Measurements from ENCODE around the gene MIF4GD. TPM values are rescaled to one million over a fixed set of nuclear protein-coding genes. Genes with fewer than 3 reads are reported as not detected.

Gene MIF4GD
- total and polyA plus RNA-seq, 5 donors from 2014 or later = 35.7 to 102 (median 86.6) TPM

DNA sequence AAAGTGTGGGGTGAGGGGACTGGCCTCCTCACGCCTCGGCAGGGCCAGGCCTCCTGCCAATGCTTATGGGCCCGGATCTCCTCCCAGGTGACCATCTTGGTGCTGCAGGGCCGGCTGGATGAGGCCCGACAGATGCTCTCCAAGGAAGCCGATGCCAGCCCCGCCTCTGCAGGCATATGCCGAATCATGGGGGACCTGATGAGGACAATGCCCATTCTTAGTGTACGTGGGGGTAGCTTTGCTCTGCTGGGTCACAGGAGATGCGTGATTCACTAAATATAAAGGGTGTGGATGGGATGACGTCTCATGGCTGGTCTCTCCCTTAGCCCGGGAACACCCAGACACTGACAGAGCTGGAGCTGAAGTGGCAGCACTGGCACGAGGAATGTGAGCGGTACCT is 46.0 kb downstream of the MIF4GD start:
- ATAC-seq (ENCODE audit: low read depth in 2 of 2) (no peak), DNase-seq (no peak)
- Histone ChIP-seq H3K9me3 (ENCODE audit: control insufficient read depth in 2 of 2, low read length in 2 of 2) (no peaks in the 10 kb centered on the region), H3K4me1 (ENCODE audit: control insufficient read depth, insufficient read depth, low read length, poor library complexity, severe bottlenecking) (no peaks in the 10 kb centered on the region), H3K4me3 (ENCODE audit: low read depth, low read length) (no peak overlapping the region), H3K36me3 (ENCODE audit: control insufficient read depth, insufficient read depth, low read length) (peaks cover 55% of the 10 kb centered on the region), H3K27me3 (ENCODE audit: control insufficient read depth, insufficient read depth, low read length) (no peaks in the 10 kb centered on the region), H3K27ac (ENCODE audit: insufficient read depth, low read length, poor library complexity, severe bottlenecking) (no peak overlapping the region)
- H3K9me3 Mint-ChIP-seq = no peaks in the 10 kb centered on the region
- peaks cover 29% of the 10 kb centered on the region for H3K36me3 Mint-ChIP-seq
- peaks cover 0 to 4% (median 2%) of the 10 kb centered on the region in 4 donors for H3K4me1 Mint-ChIP-seq
- no peaks in the 10 kb centered on the region for H3K27me3 Mint-ChIP-seq
- H3K27ac Mint-ChIP-seq = no peak overlapping the region
- peak overlapping the region in 1 of 4 donors; percentile 32 for H3K4me3 Mint-ChIP-seq

DNA sequence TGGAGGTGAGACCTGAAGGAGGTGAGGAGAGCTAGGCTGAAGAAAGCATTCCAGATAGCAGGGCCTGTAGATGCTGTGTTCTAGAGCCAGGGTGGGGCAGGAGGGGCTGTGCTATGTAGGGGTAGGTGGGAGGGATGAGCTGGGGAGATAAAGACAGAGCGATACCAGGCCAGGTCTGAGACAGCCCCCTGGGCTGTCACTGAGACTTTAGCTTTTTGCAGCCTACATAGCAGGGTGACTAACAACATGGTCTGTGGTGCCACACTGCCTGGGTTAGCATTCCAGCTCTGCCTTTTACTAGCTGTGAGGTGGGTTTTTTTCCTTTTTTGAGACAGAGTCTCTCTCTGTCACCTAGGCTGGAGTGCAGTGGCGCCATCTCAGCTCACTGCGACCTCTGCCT is 51.2 kb downstream of the MIF4GD start:
- H3K27me3 ChIP-seq (ENCODE audit: control insufficient read depth, insufficient read depth, low read length) = no peaks in the 10 kb centered on the region
- no peaks in the 10 kb centered on the region for H3K9me3 ChIP-seq (ENCODE audit: control insufficient read depth in 2 of 2, low read length in 2 of 2)
- no peak overlapping the region for H3K4me3 ChIP-seq (ENCODE audit: low read depth, low read length)
- DNase-seq = no peak
- Mint-ChIP-seq H3K36me3 (peaks cover 37% of the 10 kb centered on the region), H3K4me3 (no peak overlapping the region), H3K27ac (peak overlapping the region in 1 of 3 donors; percentile 82), H3K27me3 (no peaks in the 10 kb centered on the region), H3K4me1 (peaks cover 5 to 6% (median 6%) of the 10 kb centered on the region in 4 donors), H3K9me3 (no peaks in the 10 kb centered on the region)
- no peak overlapping the region for H3K27ac ChIP-seq (ENCODE audit: insufficient read depth, low read length, poor library complexity, severe bottlenecking)
- no peaks in the 10 kb centered on the region for H3K4me1 ChIP-seq (ENCODE audit: control insufficient read depth, insufficient read depth, low read length, poor library complexity, severe bottlenecking)
- ATAC-seq (ENCODE audit: low read depth in 2 of 2) = no peak
- peaks cover 61% of the 10 kb centered on the region for H3K36me3 ChIP-seq (ENCODE audit: control insufficient read depth, insufficient read depth, low read length)

DNA sequence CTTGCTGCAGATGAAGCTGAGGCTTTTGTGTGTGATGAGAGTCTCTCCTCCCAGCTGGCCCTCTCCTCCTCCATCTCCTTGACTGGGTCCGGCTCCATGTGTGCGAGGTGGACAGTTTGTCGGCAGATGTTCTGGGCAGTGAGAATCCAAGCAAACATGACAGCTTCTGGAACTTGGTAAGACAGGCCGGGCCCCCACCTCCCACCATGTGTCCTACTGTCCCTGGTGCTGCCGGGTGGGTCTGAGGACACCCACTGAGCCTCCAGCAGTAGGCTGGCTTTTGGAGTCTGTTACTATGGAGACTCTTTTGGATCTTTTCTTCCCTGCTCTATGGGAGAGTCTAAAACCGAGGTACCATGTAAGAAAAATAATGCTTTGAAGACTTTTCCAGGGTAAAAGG is 52.9 kb downstream of the MIF4GD start:
- DNase-seq = no peak
- Histone ChIP-seq H3K9me3 (ENCODE audit: control insufficient read depth in 2 of 2, low read length in 2 of 2) (no peaks in the 10 kb centered on the region), H3K4me3 (ENCODE audit: low read depth, low read length) (no peak overlapping the region), H3K36me3 (ENCODE audit: control insufficient read depth, insufficient read depth, low read length) (peaks cover 67% of the 10 kb centered on the region), H3K27ac (ENCODE audit: insufficient read depth, low read length, poor library complexity, severe bottlenecking) (no peak overlapping the region), H3K27me3 (ENCODE audit: control insufficient read depth, insufficient read depth, low read length) (no peaks in the 10 kb centered on the region), H3K4me1 (ENCODE audit: control insufficient read depth, insufficient read depth, low read length, poor library complexity, severe bottlenecking) (no peaks in the 10 kb centered on the region)
- peaks cover 39% of the 10 kb centered on the region for H3K36me3 Mint-ChIP-seq
- no peaks in the 10 kb centered on the region for H3K9me3 Mint-ChIP-seq
- no peak overlapping the region for H3K4me3 Mint-ChIP-seq
- peaks cover 5 to 6% (median 6%) of the 10 kb centered on the region in 4 donors for H3K4me1 Mint-ChIP-seq
- H3K27me3 Mint-ChIP-seq = no peaks in the 10 kb centered on the region
- ATAC-seq (ENCODE audit: low read depth in 2 of 2) = no peak
- H3K27ac Mint-ChIP-seq = no peak overlapping the region

Other genes starting within 250 kb of the MIF4GD start
- 139 TPM for gene ATP5PD, start 224.3 kb downstream of the MIF4GD start, total RNA-seq
- gene ATP5PD, start 224.3 kb downstream of the MIF4GD start, polyA plus RNA-seq = 100 to 1,000 TPM; 410 to 536 (median 467) TPM
- gene KCTD2, start 224.0 kb downstream of the MIF4GD start, total RNA-seq = 23.4 TPM
- 1 to 10 TPM; 5.8 to 10.0 (median 8.1) TPM for gene KCTD2, start 224.0 kb downstream of the MIF4GD start, polyA plus RNA-seq
- gene SLC16A5, start 183.3 kb downstream of the MIF4GD start, total RNA-seq = 9.3 TPM
- gene SLC16A5, start 183.3 kb downstream of the MIF4GD start, polyA plus RNA-seq = 1 to 10 TPM; 1.3 to 2.6 (median 2.0) TPM
- 12.8 TPM for gene ARMC7, start 161.3 kb downstream of the MIF4GD start, total RNA-seq
- 1 to 10 TPM; 3.1 to 4.6 (median 4.2) TPM for gene ARMC7, start 161.3 kb downstream of the MIF4GD start, polyA plus RNA-seq
- gene NT5C, start 139.5 kb downstream of the MIF4GD start, total RNA-seq = 31.6 TPM
- gene NT5C, start 139.5 kb downstream of the MIF4GD start, polyA plus RNA-seq = 10 to 100 TPM; 55.4 to 66.9 (median 57.2) TPM
- gene JPT1, start 116.7 kb downstream of the MIF4GD start, total RNA-seq = 70.9 TPM
- 100 to 1,000 TPM; 143 to 231 (median 192) TPM for gene JPT1, start 116.7 kb downstream of the MIF4GD start, polyA plus RNA-seq
- gene SUMO2, start 88.3 kb downstream of the MIF4GD start, total RNA-seq = 318 TPM
- gene SUMO2, start 88.3 kb downstream of the MIF4GD start, polyA plus RNA-seq = 100 to 1,000 TPM; 416 to 660 (median 495) TPM
- gene NUP85, start 65.6 kb downstream of the MIF4GD start, total RNA-seq = 79.5 TPM
- 10 to 100 TPM; 31.1 to 60.7 (median 44.3) TPM for gene NUP85, start 65.6 kb downstream of the MIF4GD start, polyA plus RNA-seq
- gene GGA3, start 9.6 kb downstream of the MIF4GD start, total RNA-seq = 92.6 TPM
- gene GGA3, start 9.6 kb downstream of the MIF4GD start, polyA plus RNA-seq = 10 to 100 TPM in 3 of 4 donors, 1 to 10 TPM in 1; 8.0 to 17.2 (median 10.9) TPM
- 32.3 TPM for gene MRPS7, start 9.4 kb downstream of the MIF4GD start, total RNA-seq
- 100 to 1,000 TPM; 119 to 141 (median 120) TPM for gene MRPS7, start 9.4 kb downstream of the MIF4GD start, polyA plus RNA-seq
- 24.9 TPM for gene SLC25A19, start 18.2 kb upstream of the MIF4GD start, total RNA-seq
- 10 to 100 TPM; 15.1 to 21.9 (median 19.0) TPM for gene SLC25A19, start 18.2 kb upstream of the MIF4GD start, polyA plus RNA-seq
- 142 TPM for gene GRB2, start 134.4 kb upstream of the MIF4GD start, total RNA-seq
- gene GRB2, start 134.4 kb upstream of the MIF4GD start, polyA plus RNA-seq = 100 to 1,000 TPM; 131 to 152 (median 138) TPM
- gene TMEM94, start 185.4 kb upstream of the MIF4GD start, total RNA-seq = 94.7 TPM
- 1 to 10 TPM; 4.0 to 8.4 (median 6.2) TPM for gene TMEM94, start 185.4 kb upstream of the MIF4GD start, polyA plus RNA-seq
- 0.44 TPM for gene CASKIN2, start 244.3 kb upstream of the MIF4GD start, total RNA-seq
- under 1 TPM in 1 of 4 donors, not detected in 3; 0.24 TPM for gene CASKIN2, start 244.3 kb upstream of the MIF4GD start, polyA plus RNA-seq
- gene TSEN54, start 245.3 kb upstream of the MIF4GD start, total RNA-seq = 35.2 TPM
- 10 to 100 TPM; 42.7 to 54.6 (median 52.9) TPM for gene TSEN54, start 245.3 kb upstream of the MIF4GD start, polyA plus RNA-seq

All from CD4-positive, CD25-positive, alpha-beta regulatory T cell (primary cell).